ENCODE data around the gene ZNF500.
"Not testable (repeated sequence)": the region's sequence is repeated elsewhere in the genome, so short reads cannot be mapped to it uniquely, and the experiment has no call there.

ZNF500 gene

DNA sequence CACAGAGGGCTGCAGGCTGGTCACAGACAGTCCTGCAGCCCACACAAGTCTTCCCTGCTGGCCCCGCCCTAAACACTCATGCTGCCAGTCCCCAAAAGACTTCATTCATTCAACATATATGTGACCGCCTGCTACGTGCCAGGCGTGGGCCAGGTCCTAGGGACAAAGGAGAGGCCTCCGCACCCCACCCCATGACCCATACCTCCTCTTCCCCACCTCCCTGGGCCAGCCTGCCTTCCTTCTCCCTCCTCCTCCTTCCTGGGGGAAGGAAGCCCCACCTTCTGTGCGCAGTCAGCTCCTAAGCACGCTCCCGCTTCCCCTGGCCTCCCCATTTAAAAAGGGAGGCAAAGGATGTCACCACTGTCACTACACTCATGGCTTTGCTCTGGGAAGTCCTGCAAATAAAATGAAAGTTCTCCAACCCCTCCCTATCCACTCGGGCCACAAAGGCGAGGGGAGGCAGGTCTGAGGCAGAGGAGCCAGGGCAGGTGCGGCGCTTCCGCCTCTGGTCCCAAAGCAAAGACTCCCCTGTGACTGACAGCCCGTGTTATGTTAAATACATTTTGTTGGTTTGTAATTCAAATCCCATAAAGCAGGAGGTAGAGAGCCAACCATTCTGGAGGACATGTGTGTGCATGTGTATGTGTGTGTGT lies 23.6 kb downstream of the ZNF500 start:
- Histone ChIP-seq H3K27me3 (ENCODE audit: insufficient read depth, low read length) (no peaks in the 10 kb centered on the region), H2AFZ (ENCODE audit: low read length, unreplicated experiment) (no peak overlapping the region), H3K4me3 (ENCODE audit: low read depth, low read length) (peak overlapping the region; percentile 49; the same call in 1 of the 2 replicates), H3K36me3 (ENCODE audit: insufficient read depth, low read length) (no peaks in the 10 kb centered on the region), H3K79me2 (ENCODE audit: control insufficient read depth, insufficient read depth, low read length, unreplicated experiment) (no peaks in the 10 kb centered on the region), H3K27ac (ENCODE audit: low read depth, low read length) (no peak overlapping the region), H3K4me1 (ENCODE audit: control insufficient read depth, insufficient read depth, low read length, unreplicated experiment) (no peaks in the 10 kb centered on the region)

DNA sequence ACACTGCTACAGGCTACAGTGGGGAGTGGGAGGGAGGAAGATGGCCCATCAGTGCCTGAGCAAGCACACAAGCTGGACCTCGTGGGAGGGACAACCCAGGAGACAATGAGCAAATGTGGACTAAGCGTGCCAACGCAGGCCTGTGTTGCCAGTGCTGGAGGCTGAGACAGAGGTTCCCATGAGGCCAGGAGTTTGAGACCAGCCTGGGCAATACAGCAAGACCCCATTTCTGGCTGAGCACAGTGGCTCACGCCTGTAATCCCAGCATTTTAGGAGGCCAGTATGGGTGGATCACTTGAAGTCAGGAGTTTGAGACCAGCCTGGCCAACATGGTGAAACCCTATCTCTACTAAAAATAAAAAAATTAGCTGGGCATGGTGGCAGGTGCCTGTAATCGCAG lies 28.6 kb downstream of the ZNF500 start:
- H3K79me2 ChIP-seq (ENCODE audit: control insufficient read depth, insufficient read depth, low read length, unreplicated experiment); H3K4me3 ChIP-seq (ENCODE audit: low read depth, low read length); H3K36me3 ChIP-seq (ENCODE audit: insufficient read depth, low read length); H3K27ac ChIP-seq (ENCODE audit: low read depth, low read length); H3K4me1 ChIP-seq (ENCODE audit: control insufficient read depth, insufficient read depth, low read length, unreplicated experiment); H3K27me3 ChIP-seq (ENCODE audit: insufficient read depth, low read length); H2AFZ ChIP-seq (ENCODE audit: low read length, unreplicated experiment): not testable (repeated sequence)

DNA sequence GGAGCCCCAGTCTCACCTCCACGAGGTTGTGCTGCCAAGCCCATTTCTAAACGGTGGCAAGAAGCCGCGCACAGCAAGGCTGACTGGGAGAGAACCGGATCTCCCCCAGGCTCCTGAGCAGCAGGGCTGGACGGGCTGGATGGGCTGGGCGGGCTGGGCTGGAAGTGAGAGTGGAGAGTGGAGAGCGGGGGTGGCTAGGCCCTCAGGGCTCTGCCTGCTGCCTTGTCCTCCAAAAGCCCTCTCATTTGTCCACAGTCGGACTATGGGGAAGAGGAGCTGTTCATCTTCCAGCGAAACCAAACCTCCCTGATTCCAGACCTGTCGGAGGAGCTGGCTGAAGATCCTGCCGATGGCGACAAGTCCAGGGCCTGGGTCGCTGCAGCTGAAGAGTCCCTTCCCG lies 29.4 kb downstream of the ZNF500 start:
- Histone ChIP-seq H3K79me2 (ENCODE audit: control insufficient read depth, insufficient read depth, low read length, unreplicated experiment) (peaks cover 3% of the 10 kb centered on the region), H3K4me3 (ENCODE audit: low read depth, low read length) (no peak overlapping the region), H2AFZ (ENCODE audit: low read length, unreplicated experiment) (no peak overlapping the region), H3K27ac (ENCODE audit: low read depth, low read length) (no peak overlapping the region), H3K27me3 (ENCODE audit: insufficient read depth, low read length) (no peaks in the 10 kb centered on the region), H3K36me3 (ENCODE audit: insufficient read depth, low read length) (no peaks in the 10 kb centered on the region), H3K4me1 (ENCODE audit: control insufficient read depth, insufficient read depth, low read length, unreplicated experiment) (no peaks in the 10 kb centered on the region)

DNA sequence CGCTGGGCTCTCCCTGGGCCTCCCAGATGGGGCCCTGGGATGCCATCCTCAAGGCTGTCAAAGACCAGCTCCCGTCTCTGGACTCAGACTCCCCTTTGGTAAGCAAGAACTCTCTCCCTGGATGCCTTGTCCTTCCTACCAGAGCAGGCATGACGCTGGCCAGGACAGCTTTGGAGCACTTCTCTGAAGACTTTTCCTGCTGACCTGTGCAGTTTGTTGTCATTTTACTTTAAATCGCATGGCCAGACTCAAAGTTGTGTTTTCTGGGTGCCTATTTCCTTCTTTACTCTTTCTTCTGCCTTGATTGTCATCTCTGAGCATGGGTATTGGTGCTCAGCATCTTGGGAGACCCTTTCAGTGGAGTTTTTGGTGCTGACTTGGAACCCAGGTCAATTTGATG lies 30.4 kb downstream of the ZNF500 start:
- Histone ChIP-seq H3K27me3 (ENCODE audit: insufficient read depth, low read length) (no peaks in the 10 kb centered on the region), H3K79me2 (ENCODE audit: control insufficient read depth, insufficient read depth, low read length, unreplicated experiment) (peaks cover 3% of the 10 kb centered on the region), H3K27ac (ENCODE audit: low read depth, low read length) (no peak overlapping the region), H3K4me1 (ENCODE audit: control insufficient read depth, insufficient read depth, low read length, unreplicated experiment) (no peaks in the 10 kb centered on the region), H2AFZ (ENCODE audit: low read length, unreplicated experiment) (no peak overlapping the region), H3K4me3 (ENCODE audit: low read depth, low read length) (no peak overlapping the region), H3K36me3 (ENCODE audit: insufficient read depth, low read length) (no peaks in the 10 kb centered on the region)

DNA sequence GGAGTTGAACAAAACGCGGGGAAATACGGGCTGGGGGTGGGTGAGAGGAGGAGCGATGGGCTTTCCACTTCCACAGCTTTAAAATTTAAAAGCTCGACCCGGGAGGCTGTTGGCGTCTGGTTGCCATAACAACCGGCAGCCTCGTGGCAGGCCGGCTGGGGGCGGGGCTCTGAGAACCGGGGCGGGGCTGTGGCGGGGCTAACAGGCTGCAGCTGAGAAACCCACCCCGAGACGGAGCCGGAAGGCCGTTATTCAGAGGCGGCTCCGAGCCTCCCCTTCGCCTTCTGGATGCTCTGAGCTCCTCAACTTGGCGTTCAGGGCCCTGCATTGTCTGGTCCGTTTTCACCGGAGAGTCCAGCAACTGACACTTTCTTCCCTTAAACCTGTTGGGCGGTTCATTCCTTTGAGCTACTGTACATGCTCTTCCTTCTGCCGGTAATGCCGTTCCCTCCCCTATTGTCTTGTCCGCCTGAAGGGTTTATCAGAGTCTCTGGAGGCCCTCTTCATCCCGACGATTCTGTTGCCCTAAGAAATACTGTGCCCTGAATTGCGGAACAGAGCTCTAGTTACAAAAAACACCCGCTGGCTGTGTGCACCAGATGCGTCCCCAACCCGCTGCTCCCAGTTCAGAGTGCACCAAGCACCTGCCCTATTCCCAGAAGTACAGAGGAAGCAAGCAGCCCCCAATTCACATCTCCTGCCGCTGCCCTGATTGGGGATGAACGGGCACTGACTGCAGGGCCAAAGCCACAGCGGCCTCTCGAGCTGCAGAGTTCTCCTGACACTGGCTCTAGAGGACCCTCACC lies 32.0 kb downstream of the ZNF500 start:
- Histone ChIP-seq H3K79me2 (ENCODE audit: control insufficient read depth, insufficient read depth, low read length, unreplicated experiment) (peaks cover 3% of the 10 kb centered on the region), H3K27ac (ENCODE audit: low read depth, low read length) (peak overlapping the region; percentile 79), H3K27me3 (ENCODE audit: insufficient read depth, low read length) (no peaks in the 10 kb centered on the region), H2AFZ (ENCODE audit: low read length, unreplicated experiment) (peak overlapping the region; percentile 99), H3K4me3 (ENCODE audit: low read depth, low read length) (peak overlapping the region; percentile 91), H3K4me1 (ENCODE audit: control insufficient read depth, insufficient read depth, low read length, unreplicated experiment) (no peaks in the 10 kb centered on the region), H3K36me3 (ENCODE audit: insufficient read depth, low read length) (0 out of 2 replicates have a peak, but pooled peaks cover under 1% of the 10 kb centered on the region)

DNA sequence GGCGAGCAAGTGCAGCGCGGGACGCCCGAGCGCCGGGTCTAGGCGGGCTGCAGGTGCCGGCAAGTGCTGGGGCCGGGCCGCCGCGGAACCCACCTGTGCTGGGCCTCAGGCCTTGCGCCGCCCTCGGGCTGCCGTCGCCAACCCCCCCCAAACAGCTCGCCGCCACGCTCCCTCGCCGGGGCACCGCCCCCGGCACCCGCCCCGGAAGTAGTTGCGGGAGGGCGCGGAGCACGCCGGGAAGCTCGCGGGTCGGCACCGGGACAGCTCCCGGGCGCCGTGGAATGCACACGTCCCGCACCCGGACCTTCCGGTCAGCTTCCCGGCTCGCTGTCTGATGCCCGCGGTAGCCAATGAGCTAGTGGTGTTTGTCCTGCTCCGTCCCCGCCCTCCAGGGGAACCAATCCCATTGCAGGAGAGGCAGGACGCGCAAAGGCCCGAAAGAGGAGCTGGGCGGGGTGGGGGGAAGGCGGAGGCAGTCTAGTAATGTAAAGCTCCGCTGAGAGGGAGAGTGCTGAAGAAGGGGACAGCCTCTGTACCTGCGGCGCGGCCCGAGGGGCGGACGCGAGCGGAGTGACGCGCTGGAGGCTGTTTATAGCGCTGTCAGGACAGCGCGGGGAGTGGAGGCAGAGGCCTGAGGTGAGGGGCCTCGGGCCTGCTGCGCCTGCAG lies 32.8 kb downstream of the ZNF500 start, which contains the start of the genes ANKS3 and DNAAF8:
TSS of gene ANKS3 (minus strand) at position 209 of the 667 bp plus-strand sequence. CDS start 4,122 bp downstream, outside the sequence.
TSS of gene DNAAF8 (plus strand) at position 475 of the 667 bp plus-strand sequence. CDS start 1,978 bp downstream, outside the sequence.
- peak within 1 kb of the TSS; percentile 79 for H3K27ac ChIP-seq (ENCODE audit: low read depth, low read length)
- H2AFZ ChIP-seq (ENCODE audit: low read length, unreplicated experiment) = peak within 1 kb of the TSS; percentile 99
- H3K36me3 ChIP-seq (ENCODE audit: insufficient read depth, low read length) = 0 out of 2 replicates have a peak, but pooled peaks cover 3% of the 10 kb centered on the region
- H3K4me3 ChIP-seq (ENCODE audit: low read depth, low read length) = peak within 1 kb of the TSS; percentile 91
- no peaks in the 10 kb centered on the region for H3K27me3 ChIP-seq (ENCODE audit: insufficient read depth, low read length)
- H3K4me1 ChIP-seq (ENCODE audit: control insufficient read depth, insufficient read depth, low read length, unreplicated experiment) = no peaks in the 10 kb centered on the region
- peaks cover 3% of the 10 kb centered on the region for H3K79me2 ChIP-seq (ENCODE audit: control insufficient read depth, insufficient read depth, low read length, unreplicated experiment)

DNA sequence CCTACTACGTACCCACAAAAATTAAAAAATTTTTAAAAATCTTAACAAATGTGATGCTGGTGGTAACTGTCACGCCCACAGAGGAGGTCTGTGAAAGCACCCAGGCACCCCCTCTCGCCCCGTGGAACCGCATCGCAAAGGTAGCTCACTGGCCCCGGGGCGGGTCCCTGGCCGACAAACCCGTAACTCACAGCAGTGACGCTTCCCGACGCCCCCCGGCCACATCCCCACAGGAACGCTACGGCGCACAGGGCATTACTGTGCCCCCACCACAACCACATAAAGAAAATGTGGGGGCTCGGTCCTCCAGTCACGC lies 33.3 kb downstream of the ZNF500 start:
- peak overlapping the region; percentile 91 for H3K4me3 ChIP-seq (ENCODE audit: low read depth, low read length)
- H3K36me3 ChIP-seq (ENCODE audit: insufficient read depth, low read length) = 0 out of 2 replicates have a peak, but pooled peaks cover 3% of the 10 kb centered on the region
- H3K79me2 ChIP-seq (ENCODE audit: control insufficient read depth, insufficient read depth, low read length, unreplicated experiment) = peaks cover 3% of the 10 kb centered on the region
- peak overlapping the region; percentile 77 for H2AFZ ChIP-seq (ENCODE audit: low read length, unreplicated experiment)
- H3K27ac ChIP-seq (ENCODE audit: low read depth, low read length) = 0 out of 2 replicates have a peak overlapping the region, but pooled peaks have one; percentile 9
- no peaks in the 10 kb centered on the region for H3K4me1 ChIP-seq (ENCODE audit: control insufficient read depth, insufficient read depth, low read length, unreplicated experiment)
- no peaks in the 10 kb centered on the region for H3K27me3 ChIP-seq (ENCODE audit: insufficient read depth, low read length)

DNA sequence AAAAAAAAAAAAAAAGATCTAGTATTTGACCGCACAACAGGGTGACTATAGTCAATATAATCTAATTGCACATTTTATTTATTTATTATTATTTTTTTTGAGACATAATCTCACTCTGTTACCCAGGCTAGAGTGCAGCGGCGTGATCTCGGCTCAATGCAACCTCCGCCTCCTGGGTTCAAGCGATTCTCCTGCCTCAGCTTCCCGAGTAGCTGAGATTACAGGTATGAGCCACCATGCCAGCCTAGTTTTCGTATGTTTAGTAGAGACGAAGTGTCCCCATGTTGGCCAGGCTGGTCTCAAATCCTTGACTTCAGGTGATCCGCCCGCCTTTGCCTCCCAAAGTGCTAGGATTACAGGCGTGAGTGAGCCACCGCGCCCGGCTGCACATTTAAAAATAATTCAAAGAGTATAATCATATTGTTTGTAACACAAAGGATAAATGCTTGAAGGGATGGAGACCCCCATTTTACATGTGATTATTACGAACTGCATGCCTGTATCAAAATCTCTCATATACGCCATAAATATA lies 33.7 kb downstream of the ZNF500 start:
- Histone ChIP-seq H3K27ac (ENCODE audit: low read depth, low read length) (no peak overlapping the region), H3K79me2 (ENCODE audit: control insufficient read depth, insufficient read depth, low read length, unreplicated experiment) (peaks cover 3% of the 10 kb centered on the region)

DNA sequence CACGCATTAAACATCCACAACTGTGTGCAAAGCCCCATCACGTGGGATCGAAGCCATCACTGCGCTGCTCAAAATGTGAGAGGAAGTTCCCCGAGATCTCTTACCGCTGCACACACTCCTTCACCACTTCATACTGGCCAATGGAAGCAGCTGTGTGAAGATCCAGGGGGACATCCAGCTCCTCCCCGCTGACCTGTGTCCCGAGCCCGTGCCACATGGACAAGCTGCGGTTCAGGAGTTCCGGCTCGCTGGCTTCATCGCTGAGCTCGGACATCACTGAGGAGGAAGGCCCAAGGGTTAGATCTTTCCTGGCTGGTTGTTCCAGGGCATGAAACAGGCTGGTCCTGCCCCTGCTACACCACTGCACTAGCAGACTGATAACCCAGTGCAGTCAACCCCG lies 37.1 kb downstream of the ZNF500 start:
- H3K27me3 ChIP-seq (ENCODE audit: insufficient read depth, low read length) = no peaks in the 10 kb centered on the region
- H3K36me3 ChIP-seq (ENCODE audit: insufficient read depth, low read length) = peaks cover 6% of the 10 kb centered on the region; the same call in 1 of the 2 replicates
- peaks cover 3% of the 10 kb centered on the region for H3K79me2 ChIP-seq (ENCODE audit: control insufficient read depth, insufficient read depth, low read length, unreplicated experiment)
- H3K4me1 ChIP-seq (ENCODE audit: control insufficient read depth, insufficient read depth, low read length, unreplicated experiment) = no peaks in the 10 kb centered on the region
- H3K27ac ChIP-seq (ENCODE audit: low read depth, low read length) = no peak overlapping the region
- no peak overlapping the region for H3K4me3 ChIP-seq (ENCODE audit: low read depth, low read length)
- H2AFZ ChIP-seq (ENCODE audit: low read length, unreplicated experiment) = no peak overlapping the region

More for the DNA sequence above, 33.7 kb downstream of the ZNF500 start:
- Histone ChIP-seq H2AFZ (ENCODE audit: low read length, unreplicated experiment) (peak overlapping the region; percentile 77), H3K4me1 (ENCODE audit: control insufficient read depth, insufficient read depth, low read length, unreplicated experiment) (no peaks in the 10 kb centered on the region), H3K27me3 (ENCODE audit: insufficient read depth, low read length) (no peaks in the 10 kb centered on the region), H3K36me3 (ENCODE audit: insufficient read depth, low read length) (0 out of 2 replicates have a peak, but pooled peaks cover 3% of the 10 kb centered on the region), H3K4me3 (ENCODE audit: low read depth, low read length) (peak overlapping the region; percentile 91)

DNA sequence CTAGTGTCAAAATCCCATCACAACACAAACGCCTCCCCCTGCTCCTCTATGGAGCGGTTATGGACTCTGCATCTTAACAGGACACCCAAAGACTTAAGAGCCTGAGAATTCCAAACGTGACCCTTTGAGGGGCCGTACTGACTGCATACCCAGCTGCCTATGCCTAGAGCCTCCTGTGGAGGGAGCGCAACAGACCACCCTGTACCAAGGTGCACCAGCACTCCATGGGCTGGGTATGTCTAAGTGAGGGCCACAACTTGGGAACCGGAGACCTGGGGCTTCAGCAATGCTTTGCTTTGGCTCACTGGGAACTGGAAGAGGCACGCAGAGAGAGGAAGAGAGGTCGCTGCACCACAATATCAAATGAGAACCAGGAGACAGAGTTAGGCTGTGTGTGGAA lies 38.3 kb downstream of the ZNF500 start:
- Histone ChIP-seq H3K27ac (ENCODE audit: low read depth, low read length) (no peak overlapping the region), H3K4me3 (ENCODE audit: low read depth, low read length) (no peak overlapping the region), H3K36me3 (ENCODE audit: insufficient read depth, low read length) (peaks cover 6% of the 10 kb centered on the region; the same call in 1 of the 2 replicates), H2AFZ (ENCODE audit: low read length, unreplicated experiment) (no peak overlapping the region), H3K27me3 (ENCODE audit: insufficient read depth, low read length) (no peaks in the 10 kb centered on the region), H3K79me2 (ENCODE audit: control insufficient read depth, insufficient read depth, low read length, unreplicated experiment) (peaks cover 3% of the 10 kb centered on the region), H3K4me1 (ENCODE audit: control insufficient read depth, insufficient read depth, low read length, unreplicated experiment) (no peaks in the 10 kb centered on the region)
